Right lobe of liver (tissue), 6 donors: ENCODE data around the gene KCNK5. TPM values are rescaled to one million over a fixed set of nuclear protein-coding genes. Genes with fewer than 3 reads are reported as not detected.

ENCODE experiments used
- ATAC-seq, 4 donors: fragments of 200-7000 bp; cut with Tn5 transposase; one replicate each; pipeline ENCODE4 v1.9.1; 2020; ENCODE audit warnings: mild to moderate bottlenecking in 4 of 4, moderate library complexity in 4 of 4
- DNase-seq, 3 donors: peaks; one replicate each; pipeline ENCODE4 v3.0.0-alpha.2; 2020
- H3K27ac ChIP-seq, 3 donors: fragments of 200-600 bp; one replicate each; pipeline ENCODE4 v1.8.0; 2022
- H3K27me3 ChIP-seq, 2 donors: fragments of 200-600 bp; one replicate each; pipeline ENCODE4 v1.8.0; 2022
- H3K36me3 ChIP-seq, 4 donors: fragments of 200-600 bp; sonication (generic) in 1 of 4; one replicate each; pipeline versions ENCODE4 v1.5.1 to v1.8.0; 2017 to 2022; ENCODE audit warnings: control low read depth in 1 of 4
- H3K4me1 ChIP-seq, 4 donors: fragments of 200-600 bp; sonication (generic) in 1 of 4; one replicate each; pipeline versions ENCODE4 v1.5.1 to v1.8.0; 2017 to 2022; ENCODE audit warnings: control low read depth in 1 of 4
- H3K4me3 ChIP-seq, 3 donors: fragments of 200-600 bp; one replicate each; pipeline ENCODE4 v1.8.0; 2022
- H3K9me3 ChIP-seq, 4 donors: fragments of 200-600 bp; sonication (generic) in 1 of 4; one replicate each; pipeline versions ENCODE4 v1.5.1 to v1.8.0; 2017 to 2022; ENCODE audit warnings: control low read depth in 1 of 4
- POLR2A ChIP-seq: fragments of 450-650 bp; IDR thresholded peaks from one replicate; pipeline ENCODE4 v1.6.1; 2017; ENCODE audit warnings: antibody characterized with exemption, mild to moderate bottlenecking
- WGBS: methylation state at CpG from one replicate; pipeline ENCODE4 v1.1.6; 2018; ENCODE audit warnings: low coverage, low lambda C conversion rate; ENCODE audit not compliant: insufficient coverage; ENCODE audit errors: missing lambda C conversion rate; 5-methylcytosine and 5-hydroxymethylcytosine counted together
- intact Hi-C, 2 donors: fragments of 100-400 bp; cut with DNase I; formaldehyde crosslinking; loops; one replicate each; pipeline versions ENCODE4 v1.11.2 to v1.14.1; 2022
- total RNA-seq, 6 experiments: library from RNA; depleted of rRNA in 2 of 6; stranded (reverse); fragments of >200 nt in 2 of 6; fragmentation: NEBNext Ultra II Directional in 3 of 6; extraction: Animal tissue kit (Norgen Biotek cat#: 25700) in 3 of 6; gene quantifications; one replicate each; pipeline versions ENCODE4 v1.1.0 to v1.2.4, GENCODE V29; 2016 to 2023
- TF ChIP-seq, protein P1 (sequence below), 4 donors: fragments of 200-600 bp in 3 of 4; fragments of 450-650 bp in 1 of 4; IDR thresholded peaks; one replicate each; pipeline versions ENCODE4 v1.5.1 to v1.8.0; 2016 to 2022; ENCODE audit warnings: antibody characterized with exemption in 4 of 4, mild to moderate bottlenecking in 2 of 4
- donor health status: DM: no; HTN: yes; CAD: no.
- donor health status: DM: no; HTN: no; CAD: no.
- donor health status: DM: no; HTN: no; CAD: no.
- donor health status: DM: no; HTN: yes; CAD: no.
- donor health status: DM: no; HTN: yes; CAD: no.

Gene KCNK5
- total RNA-seq, 6 experiments from 2014 or later, result 3.2 to 54.3 (median 6.7) TPM

DNA sequence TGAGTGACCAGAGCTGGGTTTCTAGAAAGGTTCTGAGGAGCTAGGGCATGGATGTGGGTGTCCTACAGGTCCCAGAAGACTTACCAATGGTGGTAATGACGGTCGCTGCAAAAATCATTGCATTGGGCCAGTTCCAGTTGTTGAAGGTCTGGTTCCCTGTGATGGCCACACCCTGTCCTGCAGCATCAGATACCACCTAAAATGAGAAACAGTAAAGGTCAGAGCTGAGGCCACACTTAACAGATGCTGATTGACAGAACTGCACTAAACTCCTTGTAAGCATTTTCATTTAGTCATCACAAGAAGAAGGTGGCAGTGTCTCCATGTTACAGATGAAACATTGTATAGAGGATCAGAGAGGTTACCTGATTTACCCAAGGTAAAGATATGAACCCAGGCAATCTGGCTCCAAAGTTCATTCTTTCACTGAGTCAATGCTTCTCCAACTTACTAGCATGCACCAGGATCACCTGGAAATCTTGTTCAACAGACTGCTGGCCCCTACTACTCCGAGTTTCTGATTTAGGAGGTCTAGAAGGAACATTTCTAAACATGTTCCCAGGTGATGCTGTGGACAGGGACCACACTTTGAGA, 33.4 kb downstream of the KCNK5 start:
- H3K4me3 ChIP-seq, result no peak overlapping the region
- no peak for DNase-seq
- H3K4me1 ChIP-seq, result peaks cover 0 to 3% (median 0%) of the 10 kb centered on the region in 4 donors
- intact Hi-C loops, result no loop called here
- H3K27ac ChIP-seq, result no peak overlapping the region
- no peak for ATAC-seq
- 92% methylated on average over 3 of the region's 3 CpGs for WGBS
- no peaks in the 10 kb centered on the region for H3K27me3 ChIP-seq
- H3K36me3 ChIP-seq, result peaks cover 0 to 34% (median 14%) of the 10 kb centered on the region in 4 donors
- TF ChIP-seq POLR2A, result no peak
- TF ChIP-seq, protein P1, sequence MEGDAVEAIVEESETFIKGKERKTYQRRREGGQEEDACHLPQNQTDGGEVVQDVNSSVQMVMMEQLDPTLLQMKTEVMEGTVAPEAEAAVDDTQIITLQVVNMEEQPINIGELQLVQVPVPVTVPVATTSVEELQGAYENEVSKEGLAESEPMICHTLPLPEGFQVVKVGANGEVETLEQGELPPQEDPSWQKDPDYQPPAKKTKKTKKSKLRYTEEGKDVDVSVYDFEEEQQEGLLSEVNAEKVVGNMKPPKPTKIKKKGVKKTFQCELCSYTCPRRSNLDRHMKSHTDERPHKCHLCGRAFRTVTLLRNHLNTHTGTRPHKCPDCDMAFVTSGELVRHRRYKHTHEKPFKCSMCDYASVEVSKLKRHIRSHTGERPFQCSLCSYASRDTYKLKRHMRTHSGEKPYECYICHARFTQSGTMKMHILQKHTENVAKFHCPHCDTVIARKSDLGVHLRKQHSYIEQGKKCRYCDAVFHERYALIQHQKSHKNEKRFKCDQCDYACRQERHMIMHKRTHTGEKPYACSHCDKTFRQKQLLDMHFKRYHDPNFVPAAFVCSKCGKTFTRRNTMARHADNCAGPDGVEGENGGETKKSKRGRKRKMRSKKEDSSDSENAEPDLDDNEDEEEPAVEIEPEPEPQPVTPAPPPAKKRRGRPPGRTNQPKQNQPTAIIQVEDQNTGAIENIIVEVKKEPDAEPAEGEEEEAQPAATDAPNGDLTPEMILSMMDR (IDR thresholded peaks at IDR 0.05), result no peak
- no peaks in the 10 kb centered on the region for H3K9me3 ChIP-seq

DNA sequence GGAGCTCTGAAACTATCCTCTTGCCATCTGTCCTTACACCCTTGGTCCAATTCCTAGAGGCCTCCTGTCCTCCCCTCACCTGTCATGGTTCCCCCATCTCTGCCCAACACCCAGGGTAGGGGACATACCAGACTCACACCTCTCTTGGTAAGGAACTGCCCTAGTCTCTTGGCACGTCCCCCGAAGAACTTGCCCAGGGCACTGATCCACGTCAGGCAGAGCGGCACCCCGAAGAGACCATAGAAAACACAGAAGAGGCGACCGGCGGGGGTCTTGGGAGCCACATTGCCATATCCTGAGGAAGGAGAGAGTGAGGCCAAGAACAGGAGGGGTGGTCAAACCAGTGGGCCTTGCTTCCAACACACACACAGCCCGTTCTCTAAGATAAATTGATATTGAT, 34.8 kb downstream of the KCNK5 start:
- Histone ChIP-seq H3K36me3 (peaks cover 0 to 41% (median 15%) of the 10 kb centered on the region in 4 donors), H3K4me3 (no peak overlapping the region), H3K27me3 (no peaks in the 10 kb centered on the region), H3K27ac (no peak overlapping the region), H3K4me1 (peaks cover 0 to 3% (median 0%) of the 10 kb centered on the region in 4 donors), H3K9me3 (no peaks in the 10 kb centered on the region)
- 82% methylated on average over 2 of the region's 9 CpGs for WGBS
- TF ChIP-seq, protein P1 (IDR thresholded peaks at IDR 0.05), result no peak
- no peak for TF ChIP-seq POLR2A
- DNase-seq, result no peak
- intact Hi-C loops, result no loop called here
- no peak for ATAC-seq

DNA sequence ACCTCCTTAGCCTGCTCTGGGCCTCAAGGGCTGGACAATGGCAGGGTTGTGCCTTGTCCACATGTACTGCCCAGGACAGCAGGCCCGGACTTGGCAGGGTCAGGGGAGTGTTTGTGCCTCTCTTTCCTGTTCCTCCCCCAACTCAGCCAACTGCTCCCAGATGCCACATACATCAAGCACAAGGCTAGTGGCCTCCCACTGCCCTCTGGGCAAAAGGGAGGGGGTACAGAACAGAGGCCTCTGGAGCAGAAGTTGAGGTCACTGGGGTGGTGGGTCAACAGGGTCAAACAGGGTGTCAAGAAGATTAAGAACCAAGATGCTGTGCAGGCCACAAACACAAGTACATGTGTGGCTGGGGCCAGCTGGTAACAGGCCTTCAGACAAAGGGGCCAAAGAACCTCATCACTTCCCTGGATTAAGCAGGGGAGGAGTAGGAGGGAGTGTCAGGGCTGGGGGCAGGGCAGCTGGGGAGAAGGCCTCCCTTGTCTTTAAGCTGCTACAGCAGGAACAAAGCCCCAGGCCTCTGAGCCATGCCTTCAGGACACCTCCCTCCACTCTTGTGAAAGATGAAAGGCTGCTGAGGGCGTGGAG, 36.0 kb downstream of the KCNK5 start:
- no peak for ATAC-seq
- H3K27me3 ChIP-seq, result no peaks in the 10 kb centered on the region
- DNase-seq, result no peak
- no peak for TF ChIP-seq POLR2A
- TF ChIP-seq, protein P1 (IDR thresholded peaks at IDR 0.05), result no peak
- H3K9me3 ChIP-seq, result no peaks in the 10 kb centered on the region
- intact Hi-C loops, result no loop called here
- no peak overlapping the region for H3K27ac ChIP-seq
- H3K4me3 ChIP-seq, result no peak overlapping the region
- H3K4me1 ChIP-seq, result peaks cover 0 to 3% (median 0%) of the 10 kb centered on the region in 4 donors
- H3K36me3 ChIP-seq, result peaks cover 0 to 41% (median 15%) of the 10 kb centered on the region in 4 donors
- WGBS, result no CpG with 5 or more reads among the region's 2 CpGs

DNA sequence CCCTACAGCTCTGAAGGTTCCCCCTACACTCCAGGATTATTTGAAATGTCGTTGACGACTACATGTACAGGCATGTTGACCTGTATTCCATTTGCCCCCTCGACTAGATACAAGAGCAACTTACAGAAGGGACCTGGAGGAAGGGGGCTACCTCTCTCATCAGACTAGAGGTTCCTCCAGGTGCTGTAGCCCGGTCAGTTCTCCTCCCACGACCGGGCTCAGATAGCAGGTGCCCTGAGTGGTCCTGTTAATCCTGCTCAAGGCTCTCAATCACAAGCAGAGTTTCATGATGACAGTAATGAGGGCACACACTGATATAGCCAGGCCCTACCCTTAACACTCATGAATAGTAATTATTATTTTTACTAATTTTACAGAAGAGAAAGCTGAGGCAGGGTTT, 36.5 kb downstream of the KCNK5 start:
- TF ChIP-seq, protein P1 (IDR thresholded peaks at IDR 0.05), result no peak
- no peak for TF ChIP-seq POLR2A
- H3K27me3 ChIP-seq, result no peaks in the 10 kb centered on the region
- intact Hi-C loops, result no loop called here
- H3K9me3 ChIP-seq, result no peaks in the 10 kb centered on the region
- peaks cover 0 to 3% (median 0%) of the 10 kb centered on the region in 4 donors for H3K4me1 ChIP-seq
- 81% methylated on average over 6 of the region's 6 CpGs for WGBS
- H3K4me3 ChIP-seq, result no peak overlapping the region
- ATAC-seq, result no peak
- peaks cover 0 to 41% (median 15%) of the 10 kb centered on the region in 4 donors for H3K36me3 ChIP-seq
- DNase-seq, result no peak
- H3K27ac ChIP-seq, result no peak overlapping the region
